GM10248 (cell line): ENCODE results near the gene SLC4A4.

Source experiments
- CTCF ChIA-PET: fragments of 300-600 bp; sonication (Branson Sonifier 250); formaldehyde crosslinking; extraction: SDS; loops from one replicate; lab custom pipeline; 2021; ENCODE audit warnings: antibody characterized with exemption; lab: Yijun Ruan, JAX
- POLR2A ChIA-PET: fragments of 350-650 bp; sonication (Branson Sonifier 250); formaldehyde crosslinking; extraction: SDS; loops from one replicate; lab custom pipeline; 2020; ENCODE audit warnings: antibody characterized with exemption; lab: Yijun Ruan, JAX
- DNase-seq: peaks from one replicate; pipeline ENCODE4 v3.0.0; 2012; ENCODE audit errors: extremely low spot score
- TF ChIP-seq, protein P1 (sequence below): IDR thresholded peaks from 2 replicates; pipeline ENCODE4 v1.5.1; 2012; ENCODE audit warnings: mild to moderate bottlenecking, low read depth; ENCODE audit errors: extremely low read depth, missing control alignments, control extremely low read depth

SLC4A4 gene

DNA sequence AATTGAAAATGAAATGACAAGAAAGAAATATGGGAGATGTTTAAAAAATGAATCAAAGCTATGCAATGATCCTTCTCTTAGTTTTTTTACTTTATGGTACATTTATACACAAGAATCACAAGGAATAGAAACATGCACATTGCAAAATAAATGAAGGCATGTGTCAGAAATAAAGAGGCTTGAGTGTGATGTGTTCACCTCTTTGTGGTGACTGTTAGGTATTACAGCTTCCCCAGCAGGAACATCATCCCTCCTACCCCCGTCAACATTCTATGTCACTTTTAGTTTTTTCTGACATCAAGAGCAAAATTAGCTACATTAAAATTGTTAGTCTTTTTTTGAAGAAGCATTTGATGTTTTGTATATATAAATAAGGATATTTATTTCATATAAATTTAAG lies 214.8 kb downstream of the SLC4A4 start:
- no peak for DNase-seq
- CTCF ChIA-PET: interaction anchor here (1.4 kb wide), 1 partner anchor 34 kb away, joined by 3 read pairs; no protein-coding TSS in a partner anchor

DNA sequence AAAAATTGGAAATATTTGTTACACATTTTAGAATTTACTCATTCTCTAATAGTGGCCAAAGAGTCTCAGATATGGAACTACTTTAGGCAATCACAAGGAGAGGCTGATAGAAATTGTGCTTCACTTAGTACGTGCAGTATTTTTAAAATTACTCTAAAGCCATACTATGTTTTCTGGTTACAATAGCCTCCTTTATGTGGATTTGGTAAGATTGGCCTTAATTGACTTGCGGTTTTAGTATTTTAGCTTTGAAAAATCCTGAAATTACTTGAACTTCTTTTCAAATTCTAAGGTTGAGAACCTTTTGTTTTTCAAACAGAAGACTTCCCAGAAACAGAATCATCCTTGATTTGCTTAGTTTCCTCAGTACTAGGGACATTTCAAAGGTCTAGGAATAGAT lies 215.2 kb downstream of the SLC4A4 start:
- TF ChIP-seq, protein P1, sequence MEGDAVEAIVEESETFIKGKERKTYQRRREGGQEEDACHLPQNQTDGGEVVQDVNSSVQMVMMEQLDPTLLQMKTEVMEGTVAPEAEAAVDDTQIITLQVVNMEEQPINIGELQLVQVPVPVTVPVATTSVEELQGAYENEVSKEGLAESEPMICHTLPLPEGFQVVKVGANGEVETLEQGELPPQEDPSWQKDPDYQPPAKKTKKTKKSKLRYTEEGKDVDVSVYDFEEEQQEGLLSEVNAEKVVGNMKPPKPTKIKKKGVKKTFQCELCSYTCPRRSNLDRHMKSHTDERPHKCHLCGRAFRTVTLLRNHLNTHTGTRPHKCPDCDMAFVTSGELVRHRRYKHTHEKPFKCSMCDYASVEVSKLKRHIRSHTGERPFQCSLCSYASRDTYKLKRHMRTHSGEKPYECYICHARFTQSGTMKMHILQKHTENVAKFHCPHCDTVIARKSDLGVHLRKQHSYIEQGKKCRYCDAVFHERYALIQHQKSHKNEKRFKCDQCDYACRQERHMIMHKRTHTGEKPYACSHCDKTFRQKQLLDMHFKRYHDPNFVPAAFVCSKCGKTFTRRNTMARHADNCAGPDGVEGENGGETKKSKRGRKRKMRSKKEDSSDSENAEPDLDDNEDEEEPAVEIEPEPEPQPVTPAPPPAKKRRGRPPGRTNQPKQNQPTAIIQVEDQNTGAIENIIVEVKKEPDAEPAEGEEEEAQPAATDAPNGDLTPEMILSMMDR: no peak
- POLR2A ChIA-PET: no interaction called here
- DNase-seq: no peak
- CTCF ChIA-PET: interaction anchor here (1.4 kb wide), 1 partner anchor 34 kb away, joined by 3 read pairs; no protein-coding TSS in a partner anchor

More for the DNA sequence above, 214.8 kb downstream of the SLC4A4 start:
- TF ChIP-seq, protein P1: peak; percentile 26
- POLR2A ChIA-PET: no interaction called here

DNA sequence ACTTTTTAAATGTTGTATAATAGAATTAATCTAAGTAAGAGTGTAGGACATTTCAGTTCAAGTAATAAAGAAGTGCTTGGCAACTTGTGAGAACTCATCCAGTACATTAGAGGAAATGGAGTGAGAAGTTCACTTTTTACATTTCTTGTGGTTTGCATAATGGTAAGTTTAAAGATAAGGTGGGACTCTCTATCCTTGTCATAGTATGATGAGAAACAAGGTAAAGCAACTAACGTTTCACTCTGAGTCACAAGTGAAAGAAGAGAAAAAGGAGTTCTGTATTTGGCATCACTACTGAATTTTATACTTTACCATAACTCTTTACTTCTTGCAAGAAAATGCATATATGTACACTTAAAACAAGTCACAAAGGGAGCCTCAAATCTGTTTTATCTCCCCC lies 219.4 kb downstream of the SLC4A4 start:
- ChIA-PET POLR2A (no interaction called here), CTCF (no interaction called here)
- TF ChIP-seq, protein P1: no peak
- peak; percentile 1 for DNase-seq

DNA sequence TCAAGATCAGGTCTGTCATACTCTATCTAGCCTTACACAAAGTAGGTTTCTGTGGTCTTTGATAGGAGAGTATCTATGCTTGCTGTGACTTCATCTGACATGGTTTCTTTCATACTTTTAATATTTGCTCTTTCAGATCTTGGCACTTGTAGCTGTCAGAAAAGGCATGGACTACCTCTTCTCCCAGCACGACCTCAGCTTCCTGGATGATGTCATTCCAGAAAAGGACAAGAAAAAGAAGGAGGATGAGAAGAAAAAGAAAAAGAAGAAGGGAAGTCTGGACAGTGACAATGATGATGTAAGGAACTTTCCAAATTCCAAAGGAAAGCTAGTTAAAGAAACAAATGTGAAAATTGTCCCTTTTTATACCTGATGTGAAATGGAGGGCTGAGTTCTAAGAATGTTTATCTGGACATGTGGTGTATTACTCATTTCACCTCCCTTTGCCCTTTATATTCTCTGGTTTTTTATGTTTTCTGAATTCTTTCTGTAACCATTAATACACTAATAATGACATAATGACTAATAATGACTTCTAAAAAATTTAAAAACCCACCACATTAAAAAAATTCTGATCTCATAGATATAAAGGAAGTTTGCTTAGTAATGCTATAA lies 221.2 kb downstream of the SLC4A4 start:
- TF ChIP-seq, protein P1: no peak
- no peak for DNase-seq
- POLR2A ChIA-PET: no interaction called here
- CTCF ChIA-PET: no interaction called here

DNA sequence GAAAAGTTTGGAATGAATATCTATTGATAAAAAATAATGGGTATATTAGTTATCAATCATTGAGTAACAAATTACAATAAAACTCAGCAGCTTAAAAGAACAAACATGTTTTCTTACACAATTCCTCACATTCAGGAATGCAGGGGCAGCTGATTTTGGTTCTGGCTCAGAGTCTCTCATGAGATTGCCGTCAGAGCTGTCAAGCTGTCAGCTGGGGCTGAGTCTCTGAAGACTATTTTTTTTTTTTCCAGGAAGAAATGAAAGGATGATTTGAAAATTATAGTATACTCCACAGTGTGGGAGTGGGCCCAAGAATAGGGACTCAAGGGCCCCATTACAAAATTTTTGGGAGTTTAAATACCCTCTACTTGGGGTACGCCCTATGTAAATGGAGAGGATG lies 226.0 kb downstream of the SLC4A4 start:
- POLR2A ChIA-PET: no interaction called here
- CTCF ChIA-PET: no interaction called here
- TF ChIP-seq, protein P1: no peak
- no peak for DNase-seq

DNA sequence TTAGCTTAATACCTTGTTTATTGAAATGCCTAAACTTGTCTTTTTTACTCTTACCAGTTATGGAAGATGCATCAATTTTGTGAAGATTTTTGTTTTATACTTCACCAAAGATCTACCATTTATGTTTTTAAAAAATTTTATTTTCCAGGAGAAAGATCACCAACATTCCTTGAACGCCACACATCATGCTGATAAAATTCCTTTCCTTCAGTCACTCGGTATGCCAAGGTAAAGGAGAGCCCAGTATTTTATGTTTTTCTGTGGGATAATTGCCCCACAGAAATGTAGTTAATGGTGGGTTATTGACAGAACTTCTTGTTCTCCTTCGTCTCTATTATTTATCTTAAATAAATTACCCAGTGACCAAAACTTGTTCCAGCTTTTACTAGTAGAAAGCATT lies 228.0 kb downstream of the SLC4A4 start:
- TF ChIP-seq, protein P1: no peak
- POLR2A ChIA-PET: no interaction called here
- no peak for DNase-seq
- CTCF ChIA-PET: no interaction called here
